Mucosa of descending colon (tissue), 3 donors: Measurements from ENCODE around the gene DNAH7. TPM values are rescaled to one million over a fixed set of nuclear protein-coding genes. Genes with fewer than 3 reads are reported as not detected.

ENCODE experiments used
- ATAC-seq: fragments of 200-7000 bp; cut with Tn5 transposase; one replicate; pipeline ENCODE4 v1.9.1; 2020; ENCODE audit warnings: mild to moderate bottlenecking, moderate library complexity
- DNase-seq, 3 donors: peaks; one replicate each; pipeline ENCODE4 v3.0.0-alpha.2; 2020
- H3K36me3 ChIP-seq: fragments of 200-600 bp; one replicate; pipeline ENCODE4 v1.8.0; 2021; ENCODE audit warnings: low read depth, mild to moderate bottlenecking
- H3K4me1 ChIP-seq: fragments of 200-600 bp; one replicate; pipeline ENCODE4 v1.8.0; 2021; ENCODE audit warnings: low read depth, mild to moderate bottlenecking
- H3K4me3 ChIP-seq: fragments of 200-600 bp; one replicate; pipeline ENCODE4 v1.8.0; 2021; ENCODE audit warnings: mild to moderate bottlenecking
- H3K9me3 ChIP-seq: fragments of 200-600 bp; one replicate; pipeline ENCODE4 v1.8.0; 2021; ENCODE audit warnings: mild to moderate bottlenecking
- intact Hi-C, 2 donors: fragments of 100-400 bp; cut with DNase I in 1 of 2; cut with micrococcal nuclease in 1 of 2; formaldehyde crosslinking; loops; one replicate each; pipeline versions ENCODE4 v1.11.0 to v1.11.1; 2022; cut with DNase I, micrococcal nuclease
- total RNA-seq, 3 donors: library from RNA; stranded (reverse); fragmentation: NEBNext Ultra II Directional in 2 of 3; extraction: Animal tissue kit (Norgen Biotek cat#: 25700) in 2 of 3; gene quantifications; one replicate each; pipeline versions ENCODE4 v1.2.1 to v1.2.4, GENCODE V29; 2021 to 2023
- TF ChIP-seq, protein P1 (sequence below): fragments of 200-600 bp; IDR thresholded peaks from one replicate; pipeline ENCODE4 v1.8.0; 2022; ENCODE audit warnings: antibody characterized with exemption, mild to moderate bottlenecking
- donor health status: DM: no; HTN: no; CAD: no; lungs with moderate emphysema.
- donor health status: DM: no; HTN: no; CAD: no.
- donor health status: DM: no; HTN: yes; CAD: no.

DNAH7 gene
- total RNA-seq, 3 donors from 2014 or later, result 3.0 to 9.3 (median 5.5) TPM

DNA sequence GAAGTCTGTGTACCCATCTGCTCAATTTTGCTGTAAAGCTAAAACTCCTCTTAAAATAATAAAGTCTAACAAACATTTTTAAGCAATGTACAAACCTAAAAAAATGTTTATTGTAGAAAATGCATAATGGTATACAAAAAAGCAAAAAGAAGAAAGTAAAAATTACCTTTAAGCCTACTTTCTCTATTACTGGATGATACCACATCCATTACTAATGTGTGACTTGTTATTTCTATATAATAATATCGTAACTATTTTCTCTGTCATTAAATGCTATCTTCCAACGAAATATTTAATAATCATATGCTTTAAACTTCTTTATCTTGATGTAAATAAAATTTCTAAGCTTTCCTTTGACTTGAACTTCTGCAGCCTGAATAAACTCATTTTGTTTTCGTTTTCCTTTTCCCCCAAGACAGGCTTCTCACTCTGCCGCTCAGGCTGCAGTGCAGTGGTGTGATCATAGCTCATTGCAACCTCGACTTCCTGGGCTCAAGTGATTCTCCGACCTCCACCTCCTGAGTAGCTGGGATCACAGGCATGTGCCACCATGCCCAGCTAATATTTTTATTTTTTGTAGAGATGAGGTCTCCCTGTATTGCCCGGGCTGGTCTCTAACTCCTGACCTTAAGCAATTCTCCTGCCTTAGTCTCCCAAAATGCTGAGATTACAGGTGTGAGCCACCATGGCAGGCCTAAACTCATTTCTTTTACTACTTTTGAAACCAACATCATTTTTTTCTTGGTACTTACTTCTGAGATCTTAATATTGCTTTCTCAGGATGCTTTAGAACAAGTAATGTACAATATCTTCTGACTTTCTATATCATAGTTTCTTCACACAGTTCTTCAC is 18.1 kb upstream of the DNAH7 start:
- Histone ChIP-seq H3K4me1 (peaks cover 3% of the 10 kb centered on the region), H3K9me3 (peaks cover 4% of the 10 kb centered on the region), H3K36me3 (no peaks in the 10 kb centered on the region), H3K4me3 (no peak overlapping the region)
- TF ChIP-seq, protein P1, sequence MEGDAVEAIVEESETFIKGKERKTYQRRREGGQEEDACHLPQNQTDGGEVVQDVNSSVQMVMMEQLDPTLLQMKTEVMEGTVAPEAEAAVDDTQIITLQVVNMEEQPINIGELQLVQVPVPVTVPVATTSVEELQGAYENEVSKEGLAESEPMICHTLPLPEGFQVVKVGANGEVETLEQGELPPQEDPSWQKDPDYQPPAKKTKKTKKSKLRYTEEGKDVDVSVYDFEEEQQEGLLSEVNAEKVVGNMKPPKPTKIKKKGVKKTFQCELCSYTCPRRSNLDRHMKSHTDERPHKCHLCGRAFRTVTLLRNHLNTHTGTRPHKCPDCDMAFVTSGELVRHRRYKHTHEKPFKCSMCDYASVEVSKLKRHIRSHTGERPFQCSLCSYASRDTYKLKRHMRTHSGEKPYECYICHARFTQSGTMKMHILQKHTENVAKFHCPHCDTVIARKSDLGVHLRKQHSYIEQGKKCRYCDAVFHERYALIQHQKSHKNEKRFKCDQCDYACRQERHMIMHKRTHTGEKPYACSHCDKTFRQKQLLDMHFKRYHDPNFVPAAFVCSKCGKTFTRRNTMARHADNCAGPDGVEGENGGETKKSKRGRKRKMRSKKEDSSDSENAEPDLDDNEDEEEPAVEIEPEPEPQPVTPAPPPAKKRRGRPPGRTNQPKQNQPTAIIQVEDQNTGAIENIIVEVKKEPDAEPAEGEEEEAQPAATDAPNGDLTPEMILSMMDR, result no peak
- intact Hi-C loops, result no loop called here
- ATAC-seq (no peak), DNase-seq (no peak)

DNA sequence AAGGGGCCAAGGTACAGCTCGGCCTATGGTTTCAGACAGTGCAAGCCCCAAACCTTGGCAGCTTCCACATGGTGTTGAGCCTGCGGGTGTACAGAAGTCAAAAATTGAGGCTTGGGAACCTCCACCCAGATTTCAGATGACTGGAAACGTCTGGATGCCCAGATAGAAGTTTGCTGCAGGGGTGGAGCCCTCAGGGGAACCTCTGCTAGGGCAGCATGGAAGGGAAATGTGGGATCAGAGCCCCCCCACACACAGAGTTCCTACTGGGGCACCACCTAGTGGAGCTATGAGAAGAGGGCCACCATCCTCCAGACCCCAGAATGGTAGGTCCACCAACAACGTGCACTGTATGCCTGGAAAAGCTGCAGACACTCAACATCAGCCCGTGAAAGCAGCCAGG is 15.0 kb upstream of the DNAH7 start:
- no peaks in the 10 kb centered on the region for H3K36me3 ChIP-seq

DNA sequence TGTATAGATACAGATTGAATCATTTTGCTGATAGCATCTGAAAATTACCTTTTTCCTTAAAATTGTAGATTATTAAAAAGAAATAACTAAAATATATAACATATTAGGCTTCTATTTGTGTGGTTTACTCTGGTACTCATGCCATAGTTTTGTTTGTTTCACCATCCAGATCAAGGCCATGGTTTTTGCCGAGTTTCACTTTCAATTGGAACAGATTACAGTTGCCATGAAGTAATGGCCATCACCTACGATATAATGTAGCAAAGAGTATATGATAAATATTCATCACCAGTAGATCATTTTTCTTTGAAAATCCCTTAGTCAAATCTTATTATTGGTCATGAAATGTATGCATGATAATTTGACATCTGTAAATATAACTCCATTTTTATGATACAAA is 11.9 kb upstream of the DNAH7 start:
- TF ChIP-seq, protein P1, result no peak
- Histone ChIP-seq H3K4me3 (no peak overlapping the region), H3K9me3 (peaks cover 4% of the 10 kb centered on the region), H3K4me1 (no peaks in the 10 kb centered on the region), H3K36me3 (no peaks in the 10 kb centered on the region)
- DNase-seq (no peak), ATAC-seq (no peak)
- intact Hi-C loops, result no loop called here

More for the DNA sequence above, 15.0 kb upstream of the DNAH7 start:
- TF ChIP-seq, protein P1, result no peak
- no peak for DNase-seq
- H3K4me3 ChIP-seq, result no peak overlapping the region
- ATAC-seq, result no peak
- intact Hi-C loops, result no loop called here
- peaks cover 4% of the 10 kb centered on the region for H3K9me3 ChIP-seq
- H3K4me1 ChIP-seq, result peaks cover 3% of the 10 kb centered on the region

GRCh38 chr2:196079052-196079451 is 10.4 kb upstream of the DNAH7 start:
- no peaks in the 10 kb centered on the region for H3K4me1 ChIP-seq
- TF ChIP-seq, protein P1, result no peak
- no peaks in the 10 kb centered on the region for H3K9me3 ChIP-seq
- intact Hi-C loops, result no loop called here
- no peaks in the 10 kb centered on the region for H3K36me3 ChIP-seq
- ATAC-seq (peak; percentile 81), DNase-seq (no peak)
- no peak overlapping the region for H3K4me3 ChIP-seq

DNA sequence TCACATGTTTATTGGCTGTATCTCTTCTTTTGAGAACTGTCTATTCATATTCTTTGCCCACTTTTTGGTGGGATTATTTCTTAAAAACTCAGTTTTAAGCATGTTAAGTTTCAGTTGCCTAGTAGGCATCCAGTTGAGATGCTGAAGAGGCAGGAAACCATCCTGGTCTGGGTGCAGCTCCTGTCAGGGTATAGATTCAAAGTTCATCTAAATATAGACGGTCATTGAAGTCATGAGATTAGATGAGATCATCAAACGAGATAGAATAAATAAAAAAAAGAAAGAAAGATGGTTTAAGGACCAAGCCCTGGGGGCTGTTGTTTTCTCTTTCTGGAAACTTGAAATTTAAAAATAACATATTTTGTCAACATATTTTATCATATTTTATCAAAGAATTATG is 9.2 kb upstream of the DNAH7 start:
- ATAC-seq, result peak; percentile 76
- TF ChIP-seq, protein P1, result no peak
- H3K9me3 ChIP-seq, result no peaks in the 10 kb centered on the region
- no peak overlapping the region for H3K4me3 ChIP-seq
- H3K4me1 ChIP-seq, result no peaks in the 10 kb centered on the region
- H3K36me3 ChIP-seq, result no peaks in the 10 kb centered on the region
- DNase-seq, result no peak
- intact Hi-C loops, result loop anchor here in 1 of 2 donors (1.0 kb wide), 1 partner anchor 198 kb away; no protein-coding TSS in a partner anchor
